NCI-H1694 (cell line): ENCODE results near the gene ATP2A3.
"Not testable (repeated sequence)": the region's sequence is repeated elsewhere in the genome, so short reads cannot be mapped to it uniquely, and the experiment has no call there.

ENCODE experiments used
- DNase-seq: peaks from one replicate; lab custom pipeline; 2025; lab: John Stamatoyannopoulos, UW

The ATP2A3 gene

GRCh38 chr17:3991699-3992098 is 27.5 kb upstream of the ATP2A3 start:
- DNase-seq, result not testable (repeated sequence)

GRCh38 chr17:3990386-3991127 is 26.3 kb upstream of the ATP2A3 start:
- DNase-seq, result no peak

GRCh38 chr17:3989041-3989886 is 25.0 kb upstream of the ATP2A3 start:
- DNase-seq, result no peak

GRCh38 chr17:3988297-3989040 is 24.2 kb upstream of the ATP2A3 start:
- DNase-seq, result no peak

GRCh38 chr17:3986939-3987335 is 22.7 kb upstream of the ATP2A3 start:
- no peak for DNase-seq

- no peak for DNase-seq
Measured at GRCh38 chr17:3986270-3986938, 22.2 kb upstream of the ATP2A3 start.

GRCh38 chr17:3985846-3986245 is 21.6 kb upstream of the ATP2A3 start:
- no peak for DNase-seq

- no peak for DNase-seq
Measured at GRCh38 chr17:3983606-3984484, 19.6 kb upstream of the ATP2A3 start.

- no peak for DNase-seq
Measured at GRCh38 chr17:3982541-3983017, 18.3 kb upstream of the ATP2A3 start.

GRCh38 chr17:3982113-3982512 is 17.9 kb upstream of the ATP2A3 start:
- DNase-seq, result no peak

GRCh38 chr17:3981455-3981854 is 17.2 kb upstream of the ATP2A3 start:
- DNase-seq, result no peak

- DNase-seq, result no peak
Measured at GRCh38 chr17:3980381-3981014, 16.3 kb upstream of the ATP2A3 start.

- DNase-seq, result no peak
Measured at GRCh38 chr17:3979290-3979611, 15.0 kb upstream of the ATP2A3 start.

- DNase-seq, result no peak
Measured at GRCh38 chr17:3978421-3979289, 14.4 kb upstream of the ATP2A3 start.

GRCh38 chr17:3977387-3977786 is 13.2 kb upstream of the ATP2A3 start:
- no peak for DNase-seq

GRCh38 chr17:3976675-3977171 is 12.5 kb upstream of the ATP2A3 start:
- DNase-seq, result no peak

GRCh38 chr17:3974980-3975379 is 10.7 kb upstream of the ATP2A3 start:
- no peak for DNase-seq

- DNase-seq, result no peak
Measured at GRCh38 chr17:3974138-3974687, 10.0 kb upstream of the ATP2A3 start.

- DNase-seq, result no peak
Measured at GRCh38 chr17:3973495-3974137, 9.4 kb upstream of the ATP2A3 start.
